Neural crest cell (in vitro differentiated cells): ENCODE data around the gene PC. TPM values are rescaled to one million over a fixed set of nuclear protein-coding genes. Genes with fewer than 3 reads are reported as not detected.

ENCODE experiments used
- DNase-seq: peaks from one replicate; pipeline ENCODE4 v3.0.0; 2021; ENCODE audit warnings: low read depth, mixed read lengths, low spot score
- H3K27ac Mint-ChIP-seq: one replicate; pipeline ENCODE4 v1.8.0; 2021; ENCODE audit warnings: mild to moderate bottlenecking, mixed read lengths; ENCODE audit not compliant: unreplicated experiment
- H3K27me3 Mint-ChIP-seq: 2 replicates; pipeline ENCODE4 v1.8.0; 2021; ENCODE audit warnings: low read depth, mild to moderate bottlenecking, mixed read lengths
- H3K36me3 Mint-ChIP-seq: 2 replicates; pipeline ENCODE4 v1.8.0; 2021; ENCODE audit warnings: low read depth, mild to moderate bottlenecking, mixed read lengths
- H3K4me1 Mint-ChIP-seq: 2 replicates; pipeline ENCODE4 v1.8.0; 2021; ENCODE audit warnings: mixed read lengths
- H3K4me3 Mint-ChIP-seq: one replicate; pipeline ENCODE4 v1.8.0; 2021; ENCODE audit warnings: mild to moderate bottlenecking, mixed read lengths
- H3K9me3 Mint-ChIP-seq: 2 replicates; pipeline ENCODE4 v1.8.0; 2021; ENCODE audit warnings: mixed read lengths
- CTCF ChIP-seq: fragments of 200-600 bp; sonication (generic); conservative IDR thresholded peaks from 2 replicates; pipeline ENCODE4 v1.5.0; 2021; ENCODE audit warnings: antibody characterized with exemption, mild to moderate bottlenecking
- total RNA-seq: library from RNA; stranded (reverse); gene quantifications from 2 replicates; pipeline ENCODE4 v1.2.1, GENCODE V29; 2021

Gene PC
- total RNA-seq, 1 donor from 2014 or later: 53.6 TPM

- no peak for DNase-seq
- peaks cover 30% of the 10 kb centered on the region for H3K4me1 Mint-ChIP-seq
- TF ChIP-seq CTCF: no peak
- no peaks in the 10 kb centered on the region for H3K36me3 Mint-ChIP-seq
- H3K4me3 Mint-ChIP-seq: no peak overlapping the region
- no peaks in the 10 kb centered on the region for H3K27me3 Mint-ChIP-seq
- no peak overlapping the region for H3K27ac Mint-ChIP-seq
- no peaks in the 10 kb centered on the region for H3K9me3 Mint-ChIP-seq
Measured at GRCh38 chr11:66891851-66892660, 66.1 kb downstream of the PC start.

GRCh38 chr11:66889960-66890359 is 68.2 kb downstream of the PC start:
- no peaks in the 10 kb centered on the region for H3K9me3 Mint-ChIP-seq
- peaks cover 30% of the 10 kb centered on the region for H3K4me1 Mint-ChIP-seq
- H3K27ac Mint-ChIP-seq: no peak overlapping the region
- H3K4me3 Mint-ChIP-seq: no peak overlapping the region
- TF ChIP-seq CTCF: no peak
- H3K27me3 Mint-ChIP-seq: no peaks in the 10 kb centered on the region
- H3K36me3 Mint-ChIP-seq: no peaks in the 10 kb centered on the region
- no peak for DNase-seq

DNA sequence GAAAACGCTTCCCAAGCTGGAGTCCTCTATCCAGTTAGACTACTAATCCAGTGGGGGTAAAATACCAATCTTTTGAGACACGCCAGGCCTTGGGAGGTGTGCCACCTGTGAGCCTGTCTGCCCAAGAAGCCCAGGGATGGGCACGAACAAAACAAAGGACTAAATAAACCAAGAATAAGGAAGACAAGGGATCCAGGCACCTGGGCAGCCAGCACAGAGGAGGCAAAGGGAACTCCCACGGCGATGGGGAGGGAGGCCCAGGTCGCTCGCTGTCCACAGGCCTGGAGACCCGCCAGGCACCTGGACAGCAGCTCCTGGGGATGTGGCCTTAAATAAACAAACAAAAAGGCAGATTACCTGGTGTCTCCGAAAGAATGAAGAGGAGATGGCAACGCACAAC is 69.9 kb downstream of the PC start:
- H3K9me3 Mint-ChIP-seq: no peaks in the 10 kb centered on the region
- H3K27ac Mint-ChIP-seq: no peak overlapping the region
- no peaks in the 10 kb centered on the region for H3K27me3 Mint-ChIP-seq
- H3K36me3 Mint-ChIP-seq: no peaks in the 10 kb centered on the region
- H3K4me1 Mint-ChIP-seq: peaks cover 29% of the 10 kb centered on the region
- no peak for TF ChIP-seq CTCF
- H3K4me3 Mint-ChIP-seq: no peak overlapping the region
- DNase-seq: no peak

GRCh38 chr11:66887526-66887925 is 70.7 kb downstream of the PC start:
- no peak for TF ChIP-seq CTCF
- H3K27ac Mint-ChIP-seq: no peak overlapping the region
- H3K36me3 Mint-ChIP-seq: no peaks in the 10 kb centered on the region
- no peak overlapping the region for H3K4me3 Mint-ChIP-seq
- DNase-seq: no peak
- no peaks in the 10 kb centered on the region for H3K9me3 Mint-ChIP-seq
- H3K4me1 Mint-ChIP-seq: peaks cover 31% of the 10 kb centered on the region
- H3K27me3 Mint-ChIP-seq: no peaks in the 10 kb centered on the region

DNA sequence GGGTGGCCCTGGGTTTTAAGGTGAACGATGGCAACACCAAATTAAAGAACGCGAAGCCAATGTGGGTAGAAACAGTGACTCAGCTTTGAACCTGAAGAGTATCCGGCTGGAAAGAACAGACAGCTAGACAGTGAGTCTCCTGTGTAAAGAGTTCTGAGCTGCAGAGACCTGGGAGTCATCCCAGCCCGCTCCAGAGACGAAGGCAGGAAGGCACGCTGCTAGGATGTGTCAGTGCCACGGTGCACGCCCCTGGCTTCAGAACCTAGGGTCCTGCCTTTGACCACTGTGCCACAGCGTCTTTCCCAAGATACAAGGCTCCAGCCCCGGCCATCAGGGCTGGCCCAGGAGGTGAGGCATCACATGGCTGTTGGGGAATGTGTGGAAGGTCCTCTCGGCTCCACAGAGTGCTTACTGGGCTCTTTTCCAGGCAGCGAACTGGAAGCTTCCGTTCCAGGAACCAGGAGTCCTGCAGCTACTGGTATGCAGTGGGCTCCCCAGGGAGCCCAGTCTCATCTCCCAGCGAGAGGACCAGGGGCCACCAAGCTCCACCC is 71.4 kb downstream of the PC start:
- DNase-seq: no peak
- no peaks in the 10 kb centered on the region for H3K36me3 Mint-ChIP-seq
- H3K27ac Mint-ChIP-seq: no peak overlapping the region
- no peaks in the 10 kb centered on the region for H3K27me3 Mint-ChIP-seq
- H3K4me3 Mint-ChIP-seq: no peak overlapping the region
- H3K4me1 Mint-ChIP-seq: peaks cover 32% of the 10 kb centered on the region
- H3K9me3 Mint-ChIP-seq: no peaks in the 10 kb centered on the region
- TF ChIP-seq CTCF: no peak
